ENCODE measurements around the gene RNF207.
A peak's percentile ranks its signal among the peaks of the same experiment; 100 is the strongest.

Gene RNF207

DNA sequence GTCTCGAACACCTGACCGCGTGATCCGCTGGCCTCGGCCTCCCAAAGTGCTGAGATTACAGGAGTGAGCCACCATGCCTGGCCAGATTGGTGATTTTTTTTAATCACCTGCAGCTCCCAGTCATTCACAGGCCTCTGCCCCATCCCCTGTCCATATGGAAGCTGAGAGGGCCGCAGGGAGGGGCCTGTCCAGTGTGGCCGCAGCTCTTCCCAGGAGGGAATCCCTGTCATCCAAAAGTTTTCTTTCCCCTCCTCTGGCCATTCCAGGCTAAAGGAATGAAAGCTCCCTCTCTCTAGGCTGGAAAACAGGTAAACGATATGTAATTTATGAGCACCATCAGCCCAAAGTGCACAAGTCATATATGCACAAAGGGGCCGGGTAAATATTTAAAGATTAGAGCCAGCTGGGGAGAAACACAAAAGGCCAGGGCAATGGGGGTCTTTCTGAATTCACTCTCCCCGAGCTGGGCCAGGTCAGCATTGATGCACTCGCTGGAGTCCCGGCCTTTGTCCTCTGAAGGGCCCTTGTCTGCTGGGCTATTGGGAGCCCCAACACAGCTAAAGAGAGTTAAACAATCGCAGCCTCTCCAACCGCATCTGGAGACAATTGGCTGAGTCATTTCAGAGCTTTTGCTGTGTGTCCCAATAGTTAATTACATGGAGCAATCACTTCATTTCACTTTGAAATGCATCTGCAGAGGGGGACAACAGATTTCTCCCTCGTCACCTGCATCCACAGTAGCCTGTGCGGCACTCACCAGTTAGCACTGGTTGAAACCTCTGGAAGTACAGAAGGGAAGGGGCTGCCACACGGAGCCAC lies 34.2 kb downstream of the RNF207 start:
- Histone ChIP-seq H3K4me3 (ENCODE audit: low read depth, low read length) (no peak overlapping the region), H3K4me1 (no peaks in the 10 kb centered on the region), H3K27me3 (ENCODE audit: control insufficient read depth, insufficient read depth, low read length) (peaks cover 9% of the 10 kb centered on the region), H3K27ac (no peak overlapping the region), H3K79me2 (no peaks in the 10 kb centered on the region), H3K9me3 (ENCODE audit: control insufficient read depth, low read length) (no peaks in the 10 kb centered on the region), H2AFZ (no peak overlapping the region), H3K4me2 (ENCODE audit: low read length) (no peak overlapping the region), H3K9ac (no peak overlapping the region), H3K36me3 (ENCODE audit: control insufficient read depth, insufficient read depth, low read length) (no peaks in the 10 kb centered on the region)
- TF ChIP-seq, protein P1, sequence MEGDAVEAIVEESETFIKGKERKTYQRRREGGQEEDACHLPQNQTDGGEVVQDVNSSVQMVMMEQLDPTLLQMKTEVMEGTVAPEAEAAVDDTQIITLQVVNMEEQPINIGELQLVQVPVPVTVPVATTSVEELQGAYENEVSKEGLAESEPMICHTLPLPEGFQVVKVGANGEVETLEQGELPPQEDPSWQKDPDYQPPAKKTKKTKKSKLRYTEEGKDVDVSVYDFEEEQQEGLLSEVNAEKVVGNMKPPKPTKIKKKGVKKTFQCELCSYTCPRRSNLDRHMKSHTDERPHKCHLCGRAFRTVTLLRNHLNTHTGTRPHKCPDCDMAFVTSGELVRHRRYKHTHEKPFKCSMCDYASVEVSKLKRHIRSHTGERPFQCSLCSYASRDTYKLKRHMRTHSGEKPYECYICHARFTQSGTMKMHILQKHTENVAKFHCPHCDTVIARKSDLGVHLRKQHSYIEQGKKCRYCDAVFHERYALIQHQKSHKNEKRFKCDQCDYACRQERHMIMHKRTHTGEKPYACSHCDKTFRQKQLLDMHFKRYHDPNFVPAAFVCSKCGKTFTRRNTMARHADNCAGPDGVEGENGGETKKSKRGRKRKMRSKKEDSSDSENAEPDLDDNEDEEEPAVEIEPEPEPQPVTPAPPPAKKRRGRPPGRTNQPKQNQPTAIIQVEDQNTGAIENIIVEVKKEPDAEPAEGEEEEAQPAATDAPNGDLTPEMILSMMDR (IDR thresholded peaks at IDR 0.05) = no peak

DNA sequence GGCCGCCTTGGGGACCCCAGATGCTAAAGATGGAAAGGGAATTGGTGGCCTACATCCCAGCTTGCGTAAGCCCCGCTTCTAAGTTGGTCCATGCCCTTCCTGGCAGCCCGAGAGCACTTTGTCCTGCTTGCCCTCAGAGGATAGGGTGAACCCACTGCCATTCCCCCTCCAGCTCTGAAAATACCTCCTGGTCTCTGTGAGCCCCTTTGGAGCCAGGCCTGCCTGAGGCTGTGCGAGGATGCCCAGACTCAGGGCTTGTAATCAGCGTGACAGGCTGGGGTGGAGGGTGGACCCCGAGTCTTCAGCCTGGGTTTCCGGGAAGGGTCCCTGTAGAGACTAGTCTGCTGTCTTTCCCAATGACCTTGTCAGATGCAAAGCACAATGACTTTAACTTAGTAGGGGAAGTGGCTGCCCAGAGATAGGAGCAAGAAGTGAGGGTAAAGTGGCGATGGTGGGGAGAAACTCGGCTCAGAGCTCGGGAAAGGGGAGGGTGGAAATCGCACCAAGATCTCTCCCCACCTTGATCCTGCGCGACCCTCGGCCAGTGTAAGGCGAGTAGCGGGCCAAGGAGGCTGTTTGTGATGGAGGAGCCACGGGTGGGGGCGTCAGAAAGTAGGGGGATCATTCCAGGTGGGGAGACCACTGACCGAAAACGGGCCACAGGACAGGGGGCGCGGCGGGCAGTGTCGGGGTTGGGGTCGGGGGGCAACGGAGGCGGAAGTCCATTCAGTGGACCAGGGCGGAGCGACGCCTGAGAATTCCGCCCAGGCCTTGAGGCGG lies 35.4 kb downstream of the RNF207 start:
- no peaks in the 10 kb centered on the region for H3K9me3 ChIP-seq (ENCODE audit: control insufficient read depth, low read length)
- no peaks in the 10 kb centered on the region for H3K4me1 ChIP-seq
- no peak overlapping the region for H2AFZ ChIP-seq
- no peak overlapping the region for H3K4me2 ChIP-seq (ENCODE audit: low read length)
- H3K4me3 ChIP-seq (ENCODE audit: low read depth, low read length) = no peak overlapping the region
- no peak overlapping the region for H3K27ac ChIP-seq
- TF ChIP-seq, protein P1 (IDR thresholded peaks at IDR 0.05) = no peak
- no peaks in the 10 kb centered on the region for H3K79me2 ChIP-seq
- no peaks in the 10 kb centered on the region for H3K36me3 ChIP-seq (ENCODE audit: control insufficient read depth, insufficient read depth, low read length)
- no peak overlapping the region for H3K9ac ChIP-seq
- H3K27me3 ChIP-seq (ENCODE audit: control insufficient read depth, insufficient read depth, low read length) = peaks cover 12% of the 10 kb centered on the region

DNA sequence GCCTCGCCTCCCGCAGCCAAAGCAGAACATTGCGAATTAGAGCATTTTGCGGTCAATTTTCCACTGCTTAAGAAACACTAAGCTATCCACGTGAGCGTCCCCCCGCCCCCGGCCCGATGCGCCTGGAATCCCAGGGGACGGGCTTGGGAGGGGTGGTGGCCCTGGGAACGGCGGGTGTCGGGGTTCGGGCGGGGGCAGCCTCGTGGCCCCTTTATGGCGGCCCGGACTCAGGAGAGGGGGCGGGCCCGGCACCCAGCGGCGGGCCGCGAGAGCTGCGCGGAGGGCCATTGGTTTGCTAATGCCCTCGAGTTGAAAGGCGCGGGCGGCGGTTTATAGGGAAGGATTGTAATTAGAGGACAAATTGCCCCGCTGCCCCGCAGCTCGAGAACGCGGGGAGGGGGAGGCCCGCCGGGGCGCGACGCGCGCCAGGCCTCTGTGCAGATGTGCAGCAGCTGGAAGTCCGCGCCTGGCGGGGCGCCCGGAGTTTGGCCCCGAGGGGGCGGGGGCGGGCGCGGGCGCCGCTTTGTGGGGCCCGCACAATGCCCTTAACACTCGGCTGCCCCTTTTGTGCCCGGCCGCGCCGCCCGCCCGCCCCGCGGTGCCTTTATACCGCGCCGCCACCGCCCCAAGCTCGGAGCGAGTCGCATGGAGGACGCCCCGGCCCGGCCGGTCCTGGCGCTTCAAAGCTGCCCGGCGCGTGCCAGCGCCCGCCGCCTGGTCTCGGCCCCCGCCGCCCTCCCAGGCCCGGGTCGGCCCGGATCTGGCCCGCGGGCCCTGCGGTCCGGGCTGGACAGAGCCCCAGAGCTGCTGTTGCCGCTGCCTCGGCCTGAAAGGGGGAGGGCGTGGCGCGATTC lies 36.2 kb downstream of the RNF207 start:
- Histone ChIP-seq H3K27me3 (ENCODE audit: control insufficient read depth, insufficient read depth, low read length) (peaks cover 19% of the 10 kb centered on the region), H3K4me2 (ENCODE audit: low read length) (peak overlapping the region; percentile 31), H3K9ac (no peak overlapping the region), H3K4me3 (ENCODE audit: low read depth, low read length) (no peak overlapping the region), H3K79me2 (no peaks in the 10 kb centered on the region), H3K36me3 (ENCODE audit: control insufficient read depth, insufficient read depth, low read length) (no peaks in the 10 kb centered on the region), H3K4me1 (no peaks in the 10 kb centered on the region), H3K9me3 (ENCODE audit: control insufficient read depth, low read length) (no peaks in the 10 kb centered on the region), H2AFZ (no peak overlapping the region), H3K27ac (no peak overlapping the region)
- TF ChIP-seq, protein P1 (IDR thresholded peaks at IDR 0.05) = no peak

DNA sequence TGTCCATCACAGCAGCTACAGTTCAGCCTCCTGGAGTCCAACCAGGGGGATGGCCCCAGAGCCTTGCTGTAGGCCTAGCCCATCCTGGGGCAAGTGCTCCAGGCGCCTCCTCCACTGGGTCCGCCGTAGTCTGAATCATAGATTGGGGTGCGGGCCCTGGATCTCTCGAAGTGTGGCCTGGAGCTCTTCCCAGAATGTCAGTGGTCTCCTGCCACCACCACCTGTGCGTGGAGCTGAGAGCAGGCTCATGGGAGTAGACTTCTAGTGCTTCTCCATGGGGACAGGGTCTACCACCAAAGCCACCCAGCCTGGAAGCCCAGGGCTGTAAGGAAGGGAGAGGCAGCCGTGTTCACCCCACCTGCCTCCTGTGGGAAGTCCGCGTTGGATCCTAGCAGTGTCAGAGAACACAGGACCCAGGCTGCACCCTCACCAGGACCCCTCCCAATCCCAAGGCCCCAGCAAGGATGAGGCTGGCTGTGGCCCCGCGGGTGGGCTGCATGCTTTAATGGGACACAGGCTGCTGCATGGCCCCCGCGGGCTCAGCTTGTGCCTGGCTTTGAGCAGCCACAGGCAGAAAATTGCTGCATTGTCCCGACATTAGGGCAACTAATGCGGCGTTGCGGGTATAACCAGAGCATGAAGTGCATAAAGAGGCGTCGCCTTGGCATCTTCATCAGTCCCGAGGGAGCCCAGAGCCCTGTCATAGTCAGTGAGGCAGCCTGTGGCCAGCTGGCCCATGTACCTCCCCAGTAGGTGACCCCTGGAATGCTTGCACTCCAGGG lies 37.3 kb downstream of the RNF207 start:
- H3K27ac ChIP-seq = no peak overlapping the region
- no peaks in the 10 kb centered on the region for H3K79me2 ChIP-seq
- H3K9ac ChIP-seq = no peak overlapping the region
- H3K4me2 ChIP-seq (ENCODE audit: low read length) = no peak overlapping the region
- H3K27me3 ChIP-seq (ENCODE audit: control insufficient read depth, insufficient read depth, low read length) = peaks cover 19% of the 10 kb centered on the region
- no peaks in the 10 kb centered on the region for H3K36me3 ChIP-seq (ENCODE audit: control insufficient read depth, insufficient read depth, low read length)
- H3K4me1 ChIP-seq = no peaks in the 10 kb centered on the region
- H3K9me3 ChIP-seq (ENCODE audit: control insufficient read depth, low read length) = no peaks in the 10 kb centered on the region
- H2AFZ ChIP-seq = no peak overlapping the region
- no peak overlapping the region for H3K4me3 ChIP-seq (ENCODE audit: low read depth, low read length)
- TF ChIP-seq, protein P1 (IDR thresholded peaks at IDR 0.05) = no peak
